GM12891 (cell line): ENCODE data around the gene KPTN.

ENCODE experiments used
- POLR2A ChIP-seq: IDR thresholded peaks from 2 replicates; pipeline ENCODE4 v1.6.1; 2011; ENCODE audit warnings: low read depth, low read length, control low read depth
- TAF1 ChIP-seq: IDR thresholded peaks from 2 replicates; pipeline ENCODE4 v1.6.1; 2011; ENCODE audit warnings: low read depth, low read length, control low read depth

DNA sequence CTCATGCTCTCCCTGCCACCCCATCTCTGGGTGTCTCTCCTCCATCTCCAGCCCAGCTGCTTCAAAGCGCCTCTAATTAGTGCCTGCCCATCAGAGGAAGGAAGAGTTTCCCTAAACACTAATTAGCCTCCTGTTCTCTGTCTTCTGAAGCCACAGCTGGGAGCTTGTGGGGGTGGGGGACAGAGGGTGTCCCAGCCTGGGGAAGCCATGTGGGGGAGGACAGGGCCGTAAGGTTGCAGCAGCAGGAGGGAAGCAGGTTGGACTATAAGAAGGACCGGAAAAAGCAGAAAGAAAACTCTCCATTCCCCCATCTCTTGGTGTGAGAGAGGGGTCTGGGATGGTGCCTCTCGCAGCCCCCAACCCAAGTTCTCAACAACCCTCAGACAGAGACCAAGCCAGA lies 38.5 kb downstream of the KPTN start:
- TF ChIP-seq POLR2A (no peak), TAF1 (no peak)
